Right lobe of liver (tissue), 6 donors: ENCODE results near the gene KRTAP2-2. TPM values are rescaled to one million over a fixed set of nuclear protein-coding genes. Genes with fewer than 3 reads are reported as not detected.

Source experiments
- ATAC-seq, 4 donors: fragments of 200-7000 bp; cut with Tn5 transposase; one replicate each; pipeline ENCODE4 v1.9.1; 2020; ENCODE audit warnings: mild to moderate bottlenecking in 4 of 4, moderate library complexity in 4 of 4
- DNase-seq, 3 donors: peaks; one replicate each; pipeline ENCODE4 v3.0.0-alpha.2; 2020
- H3K27ac ChIP-seq, 3 donors: fragments of 200-600 bp; one replicate each; pipeline ENCODE4 v1.8.0; 2022
- H3K27me3 ChIP-seq, 2 donors: fragments of 200-600 bp; one replicate each; pipeline ENCODE4 v1.8.0; 2022
- H3K36me3 ChIP-seq, 4 donors: fragments of 200-600 bp; sonication (generic) in 1 of 4; one replicate each; pipeline versions ENCODE4 v1.5.1 to v1.8.0; 2017 to 2022; ENCODE audit warnings: control low read depth in 1 of 4
- H3K4me1 ChIP-seq, 4 donors: fragments of 200-600 bp; sonication (generic) in 1 of 4; one replicate each; pipeline versions ENCODE4 v1.5.1 to v1.8.0; 2017 to 2022; ENCODE audit warnings: control low read depth in 1 of 4
- H3K4me3 ChIP-seq, 3 donors: fragments of 200-600 bp; one replicate each; pipeline ENCODE4 v1.8.0; 2022
- H3K9me3 ChIP-seq, 4 donors: fragments of 200-600 bp; sonication (generic) in 1 of 4; one replicate each; pipeline versions ENCODE4 v1.5.1 to v1.8.0; 2017 to 2022; ENCODE audit warnings: control low read depth in 1 of 4
- CTCF ChIP-seq, 4 donors: fragments of 200-600 bp in 3 of 4; fragments of 450-650 bp in 1 of 4; IDR thresholded peaks; one replicate each; pipeline versions ENCODE4 v1.5.1 to v1.8.0; 2016 to 2022; ENCODE audit warnings: antibody characterized with exemption in 4 of 4, mild to moderate bottlenecking in 2 of 4
- POLR2A ChIP-seq: fragments of 450-650 bp; IDR thresholded peaks from one replicate; pipeline ENCODE4 v1.6.1; 2017; ENCODE audit warnings: antibody characterized with exemption, mild to moderate bottlenecking
- WGBS: methylation state at CpG from one replicate; pipeline ENCODE4 v1.1.6; 2018; ENCODE audit warnings: low coverage, low lambda C conversion rate; ENCODE audit not compliant: insufficient coverage; ENCODE audit errors: missing lambda C conversion rate; 5-methylcytosine and 5-hydroxymethylcytosine counted together
- intact Hi-C, 2 donors: fragments of 100-400 bp; cut with DNase I; formaldehyde crosslinking; loops; one replicate each; pipeline versions ENCODE4 v1.11.2 to v1.14.1; 2022
- total RNA-seq, 6 experiments: library from RNA; depleted of rRNA in 2 of 6; stranded (reverse); fragments of >200 nt in 2 of 6; fragmentation: NEBNext Ultra II Directional in 3 of 6; extraction: Animal tissue kit (Norgen Biotek cat#: 25700) in 3 of 6; gene quantifications; one replicate each; pipeline versions ENCODE4 v1.1.0 to v1.2.4, GENCODE V29; 2016 to 2023
- donor health status: DM: no; HTN: yes; CAD: no.
- donor health status: DM: no; HTN: no; CAD: no.
- donor health status: DM: no; HTN: no; CAD: no.
- donor health status: DM: no; HTN: yes; CAD: no.
- donor health status: DM: no; HTN: yes; CAD: no.

The KRTAP2-2 gene
- total RNA-seq, 6 experiments from 2014 or later: not detected

GRCh38 chr17:41019415-41019814, 35.6 kb downstream of the KRTAP2-2 start:
- intact Hi-C loops: no loop called here

GRCh38 chr17:41018541-41018940, 36.5 kb downstream of the KRTAP2-2 start:
- Histone ChIP-seq H3K9me3 (no peaks in the 10 kb centered on the region), H3K4me3 (no peak overlapping the region), H3K4me1 (no peaks in the 10 kb centered on the region), H3K27ac (no peak overlapping the region), H3K36me3 (no peaks in the 10 kb centered on the region), H3K27me3 (no peaks in the 10 kb centered on the region)
- no peak for ATAC-seq
- WGBS: 75% methylated on average over 3 of the region's 3 CpGs
- TF ChIP-seq POLR2A (no peak), CTCF (IDR thresholded peaks at IDR 0.05) (no peak)
- no peak for DNase-seq
- intact Hi-C loops: no loop called here

More at GRCh38 chr17:41019415-41019814, 35.6 kb downstream of the KRTAP2-2 start:
- no peaks in the 10 kb centered on the region for H3K27me3 ChIP-seq
- no peak for ATAC-seq
- H3K27ac ChIP-seq: no peak overlapping the region
- no peak overlapping the region for H3K4me3 ChIP-seq
- no peaks in the 10 kb centered on the region for H3K4me1 ChIP-seq
- no peak for DNase-seq
- WGBS: 95% methylated on average over 2 of the region's 3 CpGs
- no peak for TF ChIP-seq POLR2A
- no peak for TF ChIP-seq CTCF (IDR thresholded peaks at IDR 0.05)
- H3K36me3 ChIP-seq: no peaks in the 10 kb centered on the region
- no peaks in the 10 kb centered on the region for H3K9me3 ChIP-seq

- no peak for DNase-seq
- ATAC-seq: no peak
- Histone ChIP-seq H3K4me1 (no peaks in the 10 kb centered on the region), H3K27me3 (no peaks in the 10 kb centered on the region), H3K36me3 (no peaks in the 10 kb centered on the region), H3K4me3 (no peak overlapping the region), H3K27ac (no peak overlapping the region), H3K9me3 (no peaks in the 10 kb centered on the region)
- TF ChIP-seq CTCF (IDR thresholded peaks at IDR 0.05): no peak
- no peak for TF ChIP-seq POLR2A
- intact Hi-C loops: no loop called here
- WGBS: 43% methylated on average over 10 of the region's 13 CpGs
Measured at GRCh38 chr17:41016578-41017215, 38.3 kb downstream of the KRTAP2-2 start.

- H3K27ac ChIP-seq: no peak overlapping the region
- no peak overlapping the region for H3K4me3 ChIP-seq
- no peaks in the 10 kb centered on the region for H3K9me3 ChIP-seq
- intact Hi-C loops: no loop called here
- no peaks in the 10 kb centered on the region for H3K27me3 ChIP-seq
- H3K36me3 ChIP-seq: no peaks in the 10 kb centered on the region
- no peak for DNase-seq
- no peaks in the 10 kb centered on the region for H3K4me1 ChIP-seq
- 52% methylated on average over 7 of the region's 7 CpGs for WGBS
- TF ChIP-seq CTCF (IDR thresholded peaks at IDR 0.05): no peak
- TF ChIP-seq POLR2A: no peak
- no peak for ATAC-seq
Measured at GRCh38 chr17:41015454-41015853, 39.6 kb downstream of the KRTAP2-2 start.
